ENCODE measurements around the gene MTURN.
A peak's percentile ranks its signal among the peaks of the same experiment; 100 is the strongest.

Gene MTURN

DNA sequence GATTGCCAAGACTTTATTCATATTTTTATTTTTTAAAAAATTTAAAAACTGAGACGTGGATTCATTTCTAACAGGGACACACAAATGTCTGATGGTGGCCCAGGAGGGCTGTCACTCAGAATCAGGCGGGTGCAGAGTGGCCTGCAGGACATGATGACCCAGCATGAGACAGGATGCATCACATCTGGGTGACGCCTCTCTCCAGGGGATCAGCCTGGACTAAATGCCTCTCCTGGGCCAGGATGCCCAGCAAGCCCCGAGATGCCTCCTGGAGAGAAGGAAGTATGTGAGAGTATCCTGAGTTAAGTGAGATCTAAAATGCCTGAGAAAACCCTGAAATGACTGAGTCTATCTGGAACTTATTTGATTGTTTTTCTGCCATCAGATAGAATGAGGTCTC is 16.9 kb upstream of the MTURN start:
- Histone ChIP-seq H3K27ac (replicated peaks) (no peak overlapping the region), H3K27me3 (ENCODE audit: insufficient read depth, poor library complexity, severe bottlenecking) (no peaks in the 10 kb centered on the region), H3K4me3 (replicated peaks; ENCODE audit: insufficient read depth, low read length) (no peak overlapping the region)
- no peak for DNase-seq (ENCODE audit: low read depth in 1 of 2, low spot score in 1 of 2)
- TF ChIP-seq, protein P1, sequence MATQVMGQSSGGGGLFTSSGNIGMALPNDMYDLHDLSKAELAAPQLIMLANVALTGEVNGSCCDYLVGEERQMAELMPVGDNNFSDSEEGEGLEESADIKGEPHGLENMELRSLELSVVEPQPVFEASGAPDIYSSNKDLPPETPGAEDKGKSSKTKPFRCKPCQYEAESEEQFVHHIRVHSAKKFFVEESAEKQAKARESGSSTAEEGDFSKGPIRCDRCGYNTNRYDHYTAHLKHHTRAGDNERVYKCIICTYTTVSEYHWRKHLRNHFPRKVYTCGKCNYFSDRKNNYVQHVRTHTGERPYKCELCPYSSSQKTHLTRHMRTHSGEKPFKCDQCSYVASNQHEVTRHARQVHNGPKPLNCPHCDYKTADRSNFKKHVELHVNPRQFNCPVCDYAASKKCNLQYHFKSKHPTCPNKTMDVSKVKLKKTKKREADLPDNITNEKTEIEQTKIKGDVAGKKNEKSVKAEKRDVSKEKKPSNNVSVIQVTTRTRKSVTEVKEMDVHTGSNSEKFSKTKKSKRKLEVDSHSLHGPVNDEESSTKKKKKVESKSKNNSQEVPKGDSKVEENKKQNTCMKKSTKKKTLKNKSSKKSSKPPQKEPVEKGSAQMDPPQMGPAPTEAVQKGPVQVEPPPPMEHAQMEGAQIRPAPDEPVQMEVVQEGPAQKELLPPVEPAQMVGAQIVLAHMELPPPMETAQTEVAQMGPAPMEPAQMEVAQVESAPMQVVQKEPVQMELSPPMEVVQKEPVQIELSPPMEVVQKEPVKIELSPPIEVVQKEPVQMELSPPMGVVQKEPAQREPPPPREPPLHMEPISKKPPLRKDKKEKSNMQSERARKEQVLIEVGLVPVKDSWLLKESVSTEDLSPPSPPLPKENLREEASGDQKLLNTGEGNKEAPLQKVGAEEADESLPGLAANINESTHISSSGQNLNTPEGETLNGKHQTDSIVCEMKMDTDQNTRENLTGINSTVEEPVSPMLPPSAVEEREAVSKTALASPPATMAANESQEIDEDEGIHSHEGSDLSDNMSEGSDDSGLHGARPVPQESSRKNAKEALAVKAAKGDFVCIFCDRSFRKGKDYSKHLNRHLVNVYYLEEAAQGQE (IDR thresholded peaks at IDR 0.05; ENCODE audit: insufficient replicate concordance, low read depth), result no peak
- TF ChIP-seq GABPA (IDR thresholded peaks at IDR 0.05; ENCODE audit: low read depth), result no peak
- TF ChIP-seq, protein P2, sequence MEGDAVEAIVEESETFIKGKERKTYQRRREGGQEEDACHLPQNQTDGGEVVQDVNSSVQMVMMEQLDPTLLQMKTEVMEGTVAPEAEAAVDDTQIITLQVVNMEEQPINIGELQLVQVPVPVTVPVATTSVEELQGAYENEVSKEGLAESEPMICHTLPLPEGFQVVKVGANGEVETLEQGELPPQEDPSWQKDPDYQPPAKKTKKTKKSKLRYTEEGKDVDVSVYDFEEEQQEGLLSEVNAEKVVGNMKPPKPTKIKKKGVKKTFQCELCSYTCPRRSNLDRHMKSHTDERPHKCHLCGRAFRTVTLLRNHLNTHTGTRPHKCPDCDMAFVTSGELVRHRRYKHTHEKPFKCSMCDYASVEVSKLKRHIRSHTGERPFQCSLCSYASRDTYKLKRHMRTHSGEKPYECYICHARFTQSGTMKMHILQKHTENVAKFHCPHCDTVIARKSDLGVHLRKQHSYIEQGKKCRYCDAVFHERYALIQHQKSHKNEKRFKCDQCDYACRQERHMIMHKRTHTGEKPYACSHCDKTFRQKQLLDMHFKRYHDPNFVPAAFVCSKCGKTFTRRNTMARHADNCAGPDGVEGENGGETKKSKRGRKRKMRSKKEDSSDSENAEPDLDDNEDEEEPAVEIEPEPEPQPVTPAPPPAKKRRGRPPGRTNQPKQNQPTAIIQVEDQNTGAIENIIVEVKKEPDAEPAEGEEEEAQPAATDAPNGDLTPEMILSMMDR (IDR thresholded peaks at IDR 0.05; ENCODE audit: insufficient read depth, low read length), result no peak
- no peak for TF ChIP-seq POLR2AphosphoS5 (IDR thresholded peaks at IDR 0.05; ENCODE audit: low read depth)
- TF ChIP-seq SPI1 (IDR thresholded peaks at IDR 0.05; ENCODE audit: borderline replicate concordance, low read depth), result no peak

DNA sequence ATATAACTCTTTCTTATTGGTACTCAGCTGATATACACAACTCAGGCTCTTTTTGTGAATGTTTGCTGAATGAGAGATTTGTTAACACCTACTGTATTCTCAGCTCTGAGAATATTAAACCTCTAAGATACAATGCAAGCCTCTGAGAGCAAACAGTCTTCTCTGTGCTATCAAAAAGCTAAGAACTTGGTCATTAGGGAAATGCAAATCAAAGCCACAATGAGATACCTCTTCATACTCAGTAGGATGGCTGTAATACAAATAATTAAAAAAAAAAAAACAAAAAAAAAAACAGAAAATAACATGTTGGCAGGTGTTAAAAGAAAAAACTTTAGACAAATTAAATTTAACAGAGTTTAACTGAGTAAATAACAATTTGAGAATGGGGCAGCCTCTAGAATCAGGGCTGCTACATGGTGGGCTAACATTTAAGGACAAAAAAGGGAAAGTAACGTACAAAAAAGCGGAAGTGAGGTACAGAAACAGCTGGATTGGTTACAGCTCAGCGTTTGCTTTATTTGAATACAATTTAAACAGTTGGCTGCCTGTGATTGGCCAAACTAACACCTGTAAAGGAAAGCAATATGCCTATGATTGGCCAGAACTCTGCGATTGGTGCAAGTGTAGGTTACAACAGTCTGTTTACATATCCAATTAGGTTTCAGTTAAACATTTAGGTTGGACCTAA is 14.8 kb upstream of the MTURN start:
- H3K27me3 ChIP-seq (ENCODE audit: insufficient read depth, poor library complexity, severe bottlenecking), result no peaks in the 10 kb centered on the region
- no peak overlapping the region for H3K27ac ChIP-seq (replicated peaks)
- no peak for DNase-seq (ENCODE audit: low read depth in 1 of 2, low spot score in 1 of 2)
- no peak overlapping the region for H3K4me3 ChIP-seq (replicated peaks; ENCODE audit: insufficient read depth, low read length)
- TF ChIP-seq POLR2AphosphoS5 (IDR thresholded peaks at IDR 0.05; ENCODE audit: low read depth) (no peak), GABPA (IDR thresholded peaks at IDR 0.05; ENCODE audit: low read depth) (no peak), SPI1 (IDR thresholded peaks at IDR 0.05; ENCODE audit: borderline replicate concordance, low read depth) (peak; percentile 83)
- TF ChIP-seq, protein P2 (IDR thresholded peaks at IDR 0.05; ENCODE audit: insufficient read depth, low read length), result no peak
- TF ChIP-seq, protein P1 (IDR thresholded peaks at IDR 0.05; ENCODE audit: insufficient replicate concordance, low read depth), result no peak

DNA sequence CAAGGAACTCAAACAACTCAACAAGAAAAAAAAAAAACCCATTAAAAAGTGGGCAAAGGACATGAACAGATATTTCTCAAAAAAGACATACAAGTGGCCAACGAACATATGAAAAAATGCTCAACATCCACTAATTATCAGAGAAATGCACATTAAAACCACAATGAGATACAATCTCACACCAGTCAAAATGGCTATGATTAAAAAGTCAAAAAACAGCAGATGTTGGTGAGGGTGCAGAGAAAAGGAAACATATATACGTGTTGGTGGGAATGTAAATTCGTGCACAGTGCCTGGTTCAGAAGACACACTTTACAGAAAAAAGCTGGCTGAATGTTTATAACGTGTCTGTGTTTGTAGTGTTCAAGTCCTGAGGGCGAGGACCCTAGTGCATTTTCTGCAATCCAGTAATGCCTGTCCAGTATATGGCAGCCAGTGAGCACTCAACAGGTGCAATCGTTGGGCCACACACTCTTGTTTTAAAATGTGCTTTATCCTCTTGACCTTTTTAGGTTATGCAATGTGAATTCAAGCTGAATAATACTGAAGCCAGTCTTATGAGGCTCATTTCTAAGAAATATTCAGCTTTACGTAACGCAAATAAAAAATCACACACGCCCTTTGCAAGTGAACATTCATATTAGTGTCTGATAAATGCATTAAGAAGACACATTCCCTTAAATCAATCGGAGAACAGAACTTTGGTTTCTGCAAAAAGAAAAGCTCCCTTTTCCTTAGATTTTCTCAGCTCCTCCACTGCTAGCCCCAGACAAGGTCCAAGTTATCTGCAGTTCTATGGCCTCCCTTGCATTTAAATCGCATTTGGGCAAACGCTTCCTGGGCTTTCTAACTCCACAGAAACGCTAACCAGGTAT is 813 bp upstream of the MTURN start:
- TF ChIP-seq, protein P1 (IDR thresholded peaks at IDR 0.05; ENCODE audit: insufficient replicate concordance, low read depth), result no peak
- TF ChIP-seq, protein P2 (IDR thresholded peaks at IDR 0.05; ENCODE audit: insufficient read depth, low read length), result no peak
- TF ChIP-seq GABPA (IDR thresholded peaks at IDR 0.05; ENCODE audit: low read depth) (no peak), POLR2AphosphoS5 (IDR thresholded peaks at IDR 0.05; ENCODE audit: low read depth) (no peak), SPI1 (IDR thresholded peaks at IDR 0.05; ENCODE audit: borderline replicate concordance, low read depth) (no peak)
- Histone ChIP-seq H3K27me3 (ENCODE audit: insufficient read depth, poor library complexity, severe bottlenecking) (no peaks in the 10 kb centered on the region), H3K4me3 (replicated peaks; ENCODE audit: insufficient read depth, low read length) (peak overlapping the region; percentile 96), H3K27ac (replicated peaks) (peak overlapping the region; percentile 55)
- no peak for DNase-seq (ENCODE audit: low read depth in 1 of 2, low spot score in 1 of 2)
